ENCODE measurements around the gene ATG3. TPM values are rescaled to one million over a fixed set of nuclear protein-coding genes. Genes with fewer than 3 reads are reported as not detected.

ATG3 gene
- total and polyA plus RNA-seq, 2 donors (not counting 3 experiments of a cell fraction or from before 2014, with no cell fraction given), result 36.0 to 62.4 TPM

DNA sequence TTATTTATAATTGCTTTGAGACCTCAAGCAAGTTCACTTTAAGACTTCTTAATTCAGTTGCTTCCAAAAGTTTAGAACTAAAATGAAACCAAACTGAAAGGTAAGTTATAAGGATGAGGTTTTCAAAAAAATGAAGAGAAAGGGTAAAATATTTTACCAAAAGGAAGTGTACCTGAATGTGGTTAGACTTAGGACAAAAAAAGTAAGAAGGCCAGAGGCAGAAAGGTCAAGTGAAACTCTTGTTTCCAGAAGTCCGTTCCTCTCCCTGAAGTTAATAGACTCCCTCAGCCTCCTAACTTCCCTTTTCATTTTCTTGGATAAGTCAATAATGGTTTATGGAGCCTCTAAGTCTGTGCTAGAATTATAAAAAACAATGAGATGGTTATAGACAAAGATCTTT, 79.1 kb downstream of the ATG3 start:
- intact Hi-C loops (cut with micrococcal nuclease) (no loop called here), dilution Hi-C loops (cut with MboI; ENCODE audit: extremely low pct_ligation_motif_present, low sequenced_read_pairs) (no loop called here)
- H3K9me3 ChIP-seq (replicated peaks; ENCODE audit: control insufficient read depth, insufficient read depth, low read length), result no peaks in the 10 kb centered on the region
- no peak overlapping the region for H3K4me3 ChIP-seq (replicated peaks in 1 of 3; ENCODE audit: insufficient read depth in 1 of 3, low read depth in 1 of 3, low read length in 3 of 3)
- no peak overlapping the region for H3K9ac ChIP-seq (replicated peaks; ENCODE audit: extremely low read depth, insufficient read depth, low read length)
- H3K36me3 ChIP-seq (ENCODE audit: control insufficient read depth in 2 of 2, extremely low read depth in 1 of 2, insufficient read depth in 2 of 2, low read length in 2 of 2), result no peaks in the 10 kb centered on the region
- FAIRE-seq (no peak), DNase-seq (ENCODE audit: low read depth, low spot score) (no peak)
- no peaks in the 10 kb centered on the region for H4K20me1 ChIP-seq (replicated peaks; ENCODE audit: control insufficient read depth, extremely low read depth, insufficient read depth, low read length)
- ChIA-PET CTCF (no interaction called here), POLR2A (no interaction called here)
- no peak overlapping the region for H3K4me2 ChIP-seq (ENCODE audit: insufficient read depth, low read length)
- H3K4me1 ChIP-seq (ENCODE audit: control insufficient read depth, extremely low read depth, insufficient read depth, low read length), result no peaks in the 10 kb centered on the region
- H2AFZ ChIP-seq (ENCODE audit: low read depth, low read length), result no peak overlapping the region
- no peaks in the 10 kb centered on the region for H3K27me3 ChIP-seq (ENCODE audit: control insufficient read depth in 2 of 2, insufficient read depth in 2 of 2, low read length in 2 of 2)
- no peak for TF ChIP-seq POLR2AphosphoS5 (IDR thresholded peaks at IDR 0.05; ENCODE audit: insufficient read depth, low read depth, low read length)
- H3K79me2 ChIP-seq (ENCODE audit: control insufficient read depth, insufficient read depth, low read length), result no peaks in the 10 kb centered on the region
- H3K9me1 ChIP-seq (replicated peaks; ENCODE audit: control insufficient read depth, extremely low read depth, insufficient read depth, low read length), result no peaks in the 10 kb centered on the region
- no peak overlapping the region for H3K27ac ChIP-seq (ENCODE audit: insufficient read depth, low read depth, low read length)
- BruUV-seq (replicated peaks), result no TSS peak

Other genes starting within 250 kb of the ATG3 start
- gene CD200, start 228.8 kb downstream of the ATG3 start, total RNA-seq, result 7.2 and 8.2 TPM in 2 replicates
- 6.9 and 8.1 TPM in 2 replicates for gene CD200, start 228.8 kb downstream of the ATG3 start, polyA plus RNA-seq
- gene BTLA, start 62.5 kb downstream of the ATG3 start, total RNA-seq, result not detected in 2 replicates
- gene BTLA, start 62.5 kb downstream of the ATG3 start, polyA plus RNA-seq, result not detected in 2 replicates
- 25.1 and 25.6 TPM in 2 replicates for gene SLC35A5, start 83 bp upstream of the ATG3 start, total RNA-seq
- gene SLC35A5, start 83 bp upstream of the ATG3 start, polyA plus RNA-seq, result 27.7 and 40.1 TPM in 2 replicates
- gene CCDC80, start 79.2 kb upstream of the ATG3 start, total RNA-seq, result 59.3 and 77.2 TPM in 2 replicates
- gene CCDC80, start 79.2 kb upstream of the ATG3 start, polyA plus RNA-seq, result 18.5 and 28.4 TPM in 2 replicates

All from endothelial cell of umbilical vein (primary cell).